Kidney (tissue), 14 donors: ENCODE measurements around the gene TEP1. TPM values are rescaled to one million over a fixed set of nuclear protein-coding genes. Genes with fewer than 3 reads are reported as not detected.
A peak's percentile ranks its signal among the peaks of the same experiment; 100 is the strongest.
"Not testable (repeated sequence)": the region's sequence is repeated elsewhere in the genome, so short reads cannot be mapped to it uniquely, and the experiment has no call there.

ENCODE experiments used
- DNase-seq, 5 donors: peaks; one replicate each; pipeline ENCODE4 v3.0.0-alpha.2; 2013 to 2020
- FAIRE-seq: peaks from 2 replicates; lab custom pipeline; 2012; peaks lifted over from hg19 to GRCh38; lab: Jason Lieb, UNC
- H3K27ac ChIP-seq, 2 donors: one replicate each; pipeline ENCODE4 v1.7.0; 2013; ENCODE audit warnings: low read depth in 2 of 2, low read length in 2 of 2, inconsistent platforms in 1 of 2
- H3K27me3 ChIP-seq: one replicate; pipeline ENCODE4 v1.7.1; 2013; ENCODE audit warnings: low read length, inconsistent platforms; ENCODE audit not compliant: control insufficient read depth, insufficient read depth
- H3K36me3 ChIP-seq, 3 donors: one replicate each; pipeline versions ENCODE4 v1.7.0 to v1.7.1; 2013; ENCODE audit warnings: low read length in 3 of 3, control low read depth in 1 of 3, inconsistent platforms in 1 of 3; ENCODE audit not compliant: insufficient read depth in 3 of 3, control insufficient read depth in 2 of 3
- H3K4me1 ChIP-seq, 3 donors: one replicate each; pipeline versions ENCODE4 v1.7.0 to v1.7.1; 2013; ENCODE audit warnings: low read length in 3 of 3, inconsistent platforms in 1 of 3, low read depth in 1 of 3; ENCODE audit not compliant: control insufficient read depth in 2 of 3, insufficient read depth in 2 of 3
- H3K4me3 ChIP-seq, 3 donors: one replicate each; pipeline versions ENCODE4 v1.7.0 to v1.8.1; 2013; ENCODE audit warnings: low read length in 3 of 3, control low read depth in 1 of 3, inconsistent platforms in 1 of 3
- H3K9ac ChIP-seq, 3 donors: one replicate each; pipeline versions ENCODE4 v1.7.0 to v1.7.1; 2013; ENCODE audit warnings: low read length in 3 of 3, control low read depth in 1 of 3, inconsistent platforms in 1 of 3
- H3K9me3 ChIP-seq, 3 donors: one replicate each; pipeline versions ENCODE4 v1.7.0 to v1.7.1; 2013; ENCODE audit warnings: low read length in 3 of 3, control low read depth in 1 of 3, inconsistent platforms in 1 of 3; ENCODE audit not compliant: control insufficient read depth in 2 of 3, insufficient read depth in 1 of 3
- intact Hi-C: fragments of 100-400 bp; cut with DNase I; formaldehyde crosslinking; loops from one replicate; pipeline ENCODE4 v1.11.1; 2022
- polyA plus RNA-seq: library from polyadenylated mRNA; stranded (reverse); fragments of 350-450 nt; fragmentation: Illumina TruSeq; extraction: RNeasy Lipid Tissue Mini Kit (QIAGEN cat#74804); gene quantifications from one replicate; pipeline ENCODE4 v1.2.3, GENCODE V29; 2014; ENCODE audit warnings: low read depth, low replicate concordance; ENCODE audit not compliant: insufficient read depth
- total RNA-seq: library from RNA; stranded (reverse); fragmentation: NEBNext Ultra II Directional; extraction: Animal tissue kit (Norgen Biotek cat#: 25700); gene quantifications from one replicate; pipeline ENCODE4 v1.2.1, GENCODE V29; 2021
- TF ChIP-seq, protein P1 (sequence below): IDR thresholded peaks from 3 replicates; pipeline ENCODE4 v1.5.1; 2012; ENCODE audit warnings: mild to moderate bottlenecking, moderate library complexity, borderline replicate concordance; ENCODE audit not compliant: insufficient read depth; ENCODE audit errors: extremely low read depth
- donor health status: control.
- donor health status: control.
- donor health status: control.
- donor health status: control.
- donor health status: control.
- donor health status: DM: yes; HTN: yes; CAD: no.
- donor health status: Normal renal cell carcinoma (clear cell type).

Gene TEP1
- total and polyA plus RNA-seq, 2 donors from 2014 or later: 11.2 to 45.2 TPM

DNA sequence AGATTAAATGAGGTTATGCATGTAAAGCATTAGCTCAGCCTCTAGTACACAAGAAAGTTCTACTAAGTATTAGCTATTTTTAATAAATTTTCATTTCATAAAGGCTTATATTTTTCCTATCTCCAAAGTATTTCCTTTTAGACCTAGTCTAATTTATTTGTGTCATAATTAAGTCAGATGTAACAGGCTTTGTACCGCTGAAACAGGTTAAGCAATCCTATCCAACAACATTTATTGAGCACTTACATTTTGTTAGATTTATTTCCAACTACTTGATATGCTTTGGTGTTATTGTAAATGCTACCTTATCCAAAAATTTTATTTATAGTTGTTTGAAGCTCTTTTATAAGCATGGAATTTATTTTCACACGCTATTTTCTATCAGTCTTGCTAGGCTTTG, 71.7 kb downstream of the TEP1 start:
- peaks cover 4 to 10% (median 6%) of the 10 kb centered on the region in 3 donors for H3K36me3 ChIP-seq
- DNase-seq (no peak), FAIRE-seq (no peak)
- peak overlapping the region in 1 of 3 donors; percentile 97 for H3K4me3 ChIP-seq
- H3K4me1 ChIP-seq: peaks cover 0 to 3% (median 0%) of the 10 kb centered on the region in 3 donors
- no peaks in the 10 kb centered on the region for H3K9me3 ChIP-seq
- TF ChIP-seq, protein P1, sequence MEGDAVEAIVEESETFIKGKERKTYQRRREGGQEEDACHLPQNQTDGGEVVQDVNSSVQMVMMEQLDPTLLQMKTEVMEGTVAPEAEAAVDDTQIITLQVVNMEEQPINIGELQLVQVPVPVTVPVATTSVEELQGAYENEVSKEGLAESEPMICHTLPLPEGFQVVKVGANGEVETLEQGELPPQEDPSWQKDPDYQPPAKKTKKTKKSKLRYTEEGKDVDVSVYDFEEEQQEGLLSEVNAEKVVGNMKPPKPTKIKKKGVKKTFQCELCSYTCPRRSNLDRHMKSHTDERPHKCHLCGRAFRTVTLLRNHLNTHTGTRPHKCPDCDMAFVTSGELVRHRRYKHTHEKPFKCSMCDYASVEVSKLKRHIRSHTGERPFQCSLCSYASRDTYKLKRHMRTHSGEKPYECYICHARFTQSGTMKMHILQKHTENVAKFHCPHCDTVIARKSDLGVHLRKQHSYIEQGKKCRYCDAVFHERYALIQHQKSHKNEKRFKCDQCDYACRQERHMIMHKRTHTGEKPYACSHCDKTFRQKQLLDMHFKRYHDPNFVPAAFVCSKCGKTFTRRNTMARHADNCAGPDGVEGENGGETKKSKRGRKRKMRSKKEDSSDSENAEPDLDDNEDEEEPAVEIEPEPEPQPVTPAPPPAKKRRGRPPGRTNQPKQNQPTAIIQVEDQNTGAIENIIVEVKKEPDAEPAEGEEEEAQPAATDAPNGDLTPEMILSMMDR: no peak
- no peaks in the 10 kb centered on the region for H3K27me3 ChIP-seq
- H3K9ac ChIP-seq: peak overlapping the region in 1 of 3 donors; percentile 87
- no peak overlapping the region for H3K27ac ChIP-seq
- intact Hi-C loops: no loop called here

DNA sequence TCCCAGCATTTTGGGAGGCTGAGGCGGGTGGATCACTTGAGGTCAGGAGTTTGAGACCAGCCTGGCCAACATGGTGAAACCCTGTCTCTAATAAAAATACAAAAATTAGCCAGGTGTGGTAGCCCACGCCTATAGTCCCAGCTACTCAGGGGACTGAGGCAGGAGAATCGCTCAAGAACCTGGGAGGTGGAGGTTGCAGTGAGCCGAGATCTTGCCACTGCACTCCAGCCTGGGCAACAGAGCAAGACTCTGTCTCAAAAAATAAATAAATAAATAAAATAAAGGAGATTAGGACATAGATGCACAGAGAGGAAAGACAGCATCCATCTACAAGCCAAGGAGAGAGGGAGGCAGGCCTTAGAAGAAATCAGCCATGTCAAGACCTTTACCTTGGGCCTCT, 72.3 kb downstream of the TEP1 start:
- H3K9ac ChIP-seq, H3K27ac ChIP-seq, H3K4me3 ChIP-seq, H3K27me3 ChIP-seq, FAIRE-seq, H3K4me1 ChIP-seq, DNase-seq, H3K9me3 ChIP-seq, intact Hi-C loops: not testable (repeated sequence)
- peaks cover 4 to 10% (median 6%) of the 10 kb centered on the region in 3 donors for H3K36me3 ChIP-seq

DNA sequence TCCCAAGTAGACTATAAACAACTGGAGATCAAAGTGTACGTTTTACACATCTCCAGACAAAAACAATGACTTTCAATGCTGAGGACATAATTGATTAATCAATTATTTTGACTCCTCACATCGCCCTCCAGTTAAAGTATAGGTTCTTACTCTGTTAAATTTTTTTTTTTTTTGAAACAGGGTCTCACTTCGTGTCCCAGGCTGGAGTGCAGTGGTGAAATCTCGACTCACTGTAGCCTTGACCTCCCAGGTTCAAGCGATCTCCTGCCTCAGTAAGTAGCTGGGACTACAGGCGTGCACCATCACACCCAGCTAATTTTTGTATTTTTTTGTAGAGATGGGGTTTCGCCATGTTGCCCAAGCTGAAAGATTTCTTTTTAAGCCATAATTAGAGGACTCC, 79.3 kb downstream of the TEP1 start:
- Histone ChIP-seq H3K27ac (peak overlapping the region; percentile 80 to 87), H3K4me3 (no peak overlapping the region), H3K9me3 (no peaks in the 10 kb centered on the region), H3K9ac (peak overlapping the region in 1 of 3 donors; percentile 82), H3K4me1 (peaks cover 0 to 4% (median under 1%) of the 10 kb centered on the region in 3 donors), H3K36me3 (no peaks in the 10 kb centered on the region), H3K27me3 (no peaks in the 10 kb centered on the region)
- FAIRE-seq (no peak), DNase-seq (no peak)
- TF ChIP-seq, protein P1: no peak
- intact Hi-C loops: loop anchor here (10.0 kb wide), 1 partner anchor 351 kb away; the partner anchor contains the start of genes ANG and RNASE4

DNA sequence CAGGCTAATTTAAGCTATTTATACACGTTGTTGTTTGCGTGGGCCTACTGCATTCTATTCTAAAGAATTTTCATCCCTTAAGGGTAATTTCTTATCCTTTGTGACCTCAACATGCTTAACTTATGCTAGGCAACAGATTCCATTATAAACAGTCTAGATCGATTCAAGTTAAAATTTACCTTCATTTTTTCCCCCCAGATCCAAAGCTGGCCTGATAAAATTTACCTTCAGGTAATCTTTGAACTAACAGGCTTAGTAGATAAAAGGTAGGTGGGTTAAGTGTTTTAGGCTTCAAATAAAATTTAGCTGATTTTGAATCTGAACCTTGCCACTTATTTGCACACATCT, 79.8 kb downstream of the TEP1 start:
- Histone ChIP-seq H3K27ac (peak overlapping the region; percentile 80 to 87), H3K27me3 (no peaks in the 10 kb centered on the region), H3K36me3 (peaks cover 0 to 2% (median 0%) of the 10 kb centered on the region in 3 donors), H3K4me3 (peak overlapping the region; percentile 80 to 98 (median 93)), H3K9me3 (no peaks in the 10 kb centered on the region), H3K4me1 (peaks cover 0 to 6% (median 4%) of the 10 kb centered on the region in 3 donors), H3K9ac (peak overlapping the region in 2 of 3 donors; percentile 82 to 99)
- intact Hi-C loops: loop anchor here (10.0 kb wide), 1 partner anchor 351 kb away; the partner anchor contains the start of genes ANG and RNASE4
- TF ChIP-seq, protein P1: no peak
- no peak for DNase-seq
- no peak for FAIRE-seq
